Astrocyte of the spinal cord (primary cell): ENCODE data around the gene EHBP1.

ENCODE experiments used
- DNase-seq: peaks from one replicate; pipeline ENCODE4 v3.0.0; 2011; ENCODE audit warnings: low read depth, low spot score
- H3K4me3 ChIP-seq: 2 replicates; pipeline ENCODE4 v1.5.1; 2011; ENCODE audit warnings: low read depth, mild to moderate bottlenecking, low read length, moderate library complexity
- in situ Hi-C: cut with HindIII; loops from 2 replicates; pipeline ENCODE4 v1.10.0; 2017; ENCODE audit warnings: low sequenced_read_pairs
- TF ChIP-seq, protein P1 (sequence below): IDR thresholded peaks from 2 replicates; pipeline ENCODE4 v1.5.1; 2012; ENCODE audit warnings: low read depth, mild to moderate bottlenecking, low read length, inconsistent platforms

EHBP1 gene

DNA sequence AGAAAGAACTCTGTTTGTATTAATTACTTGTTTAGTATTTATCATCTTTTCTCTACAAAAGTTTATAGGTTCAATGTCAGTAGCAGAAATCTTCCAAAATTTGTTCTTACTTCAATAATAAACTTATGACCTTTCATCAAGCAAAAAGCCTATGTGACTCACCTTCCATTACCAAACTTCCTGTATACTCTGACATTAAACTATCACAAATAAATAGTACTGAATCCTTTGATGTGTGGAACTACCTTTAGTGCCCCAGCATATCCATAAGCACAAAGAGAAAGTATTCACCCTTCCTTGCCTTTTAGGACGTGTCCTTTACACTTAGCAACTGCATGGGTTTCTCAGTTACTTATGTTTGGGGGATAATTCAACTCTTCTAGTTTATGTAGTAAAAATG, 166.0 kb downstream of the EHBP1 start:
- in situ Hi-C loops, result no loop called here
- DNase-seq, result no peak
- TF ChIP-seq, protein P1, sequence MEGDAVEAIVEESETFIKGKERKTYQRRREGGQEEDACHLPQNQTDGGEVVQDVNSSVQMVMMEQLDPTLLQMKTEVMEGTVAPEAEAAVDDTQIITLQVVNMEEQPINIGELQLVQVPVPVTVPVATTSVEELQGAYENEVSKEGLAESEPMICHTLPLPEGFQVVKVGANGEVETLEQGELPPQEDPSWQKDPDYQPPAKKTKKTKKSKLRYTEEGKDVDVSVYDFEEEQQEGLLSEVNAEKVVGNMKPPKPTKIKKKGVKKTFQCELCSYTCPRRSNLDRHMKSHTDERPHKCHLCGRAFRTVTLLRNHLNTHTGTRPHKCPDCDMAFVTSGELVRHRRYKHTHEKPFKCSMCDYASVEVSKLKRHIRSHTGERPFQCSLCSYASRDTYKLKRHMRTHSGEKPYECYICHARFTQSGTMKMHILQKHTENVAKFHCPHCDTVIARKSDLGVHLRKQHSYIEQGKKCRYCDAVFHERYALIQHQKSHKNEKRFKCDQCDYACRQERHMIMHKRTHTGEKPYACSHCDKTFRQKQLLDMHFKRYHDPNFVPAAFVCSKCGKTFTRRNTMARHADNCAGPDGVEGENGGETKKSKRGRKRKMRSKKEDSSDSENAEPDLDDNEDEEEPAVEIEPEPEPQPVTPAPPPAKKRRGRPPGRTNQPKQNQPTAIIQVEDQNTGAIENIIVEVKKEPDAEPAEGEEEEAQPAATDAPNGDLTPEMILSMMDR, result no peak
- no peak overlapping the region for H3K4me3 ChIP-seq

DNA sequence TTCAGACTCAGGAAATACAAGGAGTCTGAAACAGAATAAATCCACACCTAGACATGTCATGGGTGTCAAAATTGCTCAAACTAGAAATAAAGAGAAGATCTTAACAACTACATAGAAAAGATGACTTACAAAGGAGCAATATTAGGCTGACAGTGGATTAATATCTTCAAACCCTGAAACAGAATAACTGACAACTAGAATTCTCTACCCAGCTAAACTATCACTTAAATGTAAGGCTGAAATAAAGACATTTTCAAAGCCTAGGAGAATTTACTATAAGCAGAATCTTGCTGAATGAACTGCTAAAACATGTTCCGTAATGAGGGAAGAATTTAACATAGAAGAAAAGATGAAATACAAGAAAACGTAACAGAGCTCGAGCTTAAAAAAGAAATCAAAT, 168.1 kb downstream of the EHBP1 start:
- no peak overlapping the region for H3K4me3 ChIP-seq
- no peak for DNase-seq
- TF ChIP-seq, protein P1, result no peak
- in situ Hi-C loops, result no loop called here

DNA sequence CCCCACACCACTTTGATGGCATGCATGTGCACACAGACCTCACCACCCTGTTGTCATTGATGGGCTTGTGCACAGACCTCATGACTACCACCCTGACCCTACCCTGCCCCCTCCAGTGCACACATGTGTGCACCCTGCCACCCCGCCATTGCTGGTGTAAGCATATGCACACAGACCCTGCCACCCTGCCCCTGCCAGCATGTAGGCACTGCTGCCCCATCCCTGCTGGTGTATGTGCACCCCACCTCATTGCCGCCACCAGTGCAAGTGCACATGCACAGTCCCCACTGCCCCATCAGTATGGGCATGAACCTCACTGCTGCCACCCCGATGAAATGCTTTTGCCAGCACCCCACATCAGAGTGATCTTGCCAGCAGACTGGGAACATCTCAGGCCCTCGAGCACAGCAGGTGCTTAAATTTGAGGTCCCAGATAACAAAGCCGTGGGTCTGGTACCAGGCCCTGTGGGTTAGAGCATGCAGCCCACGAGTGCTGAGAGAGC, 169.4 kb downstream of the EHBP1 start:
- no peak overlapping the region for H3K4me3 ChIP-seq
- in situ Hi-C loops, result no loop called here
- TF ChIP-seq, protein P1, result no peak
- DNase-seq, result no peak

DNA sequence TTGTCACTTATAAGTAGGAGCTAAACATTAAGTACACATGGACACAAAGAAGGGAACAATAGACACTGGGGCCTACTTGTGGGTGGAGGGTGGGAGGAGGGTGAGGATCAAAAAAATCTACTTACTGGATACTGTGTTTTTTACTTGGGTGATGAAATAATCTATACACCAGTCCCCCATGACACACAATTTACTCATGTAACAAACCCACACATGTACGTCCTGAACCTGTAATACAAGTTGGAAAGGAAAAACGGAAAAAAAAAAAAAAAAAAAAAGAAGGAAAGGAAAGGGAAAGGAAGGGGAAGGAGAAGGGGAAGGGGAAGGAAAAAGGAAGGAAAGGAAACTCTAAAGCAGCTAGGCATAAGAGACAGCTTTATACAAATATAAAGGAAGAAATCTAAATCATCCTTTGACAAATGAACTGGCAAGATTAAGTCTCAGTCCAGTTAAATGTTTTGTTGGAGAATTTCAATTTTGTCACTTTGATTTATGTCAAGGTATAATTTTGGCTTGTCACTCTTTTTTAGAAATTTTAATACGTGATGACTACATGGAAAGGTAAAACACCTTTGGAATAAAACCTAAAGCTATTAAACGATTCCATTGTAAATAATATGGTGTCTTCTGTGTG, 175.8 kb downstream of the EHBP1 start:
- TF ChIP-seq, protein P1, result no peak
- no peak overlapping the region for H3K4me3 ChIP-seq
- DNase-seq, result no peak
- in situ Hi-C loops, result no loop called here

DNA sequence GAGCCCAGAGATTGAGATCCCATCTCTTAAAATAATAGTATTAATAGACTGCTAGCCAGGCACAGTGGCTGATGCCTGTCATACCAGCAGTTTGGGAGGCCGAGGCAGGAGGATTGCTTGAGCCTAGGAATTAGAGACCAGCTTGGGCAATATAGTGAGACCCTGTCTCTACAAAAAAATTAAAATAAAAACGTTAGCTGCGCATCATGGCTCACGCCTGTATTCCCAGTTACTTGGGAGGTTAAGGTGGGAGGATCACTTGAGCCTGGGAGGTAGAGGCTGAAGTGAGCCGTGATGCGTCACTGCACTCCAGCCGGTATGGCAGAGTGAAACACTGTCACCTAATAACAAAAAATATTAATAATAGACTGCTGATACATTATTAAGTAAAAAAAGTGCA, 178.1 kb downstream of the EHBP1 start:
- no peak for DNase-seq
- TF ChIP-seq, protein P1, result no peak
- no peak overlapping the region for H3K4me3 ChIP-seq
- in situ Hi-C loops, result no loop called here

DNA sequence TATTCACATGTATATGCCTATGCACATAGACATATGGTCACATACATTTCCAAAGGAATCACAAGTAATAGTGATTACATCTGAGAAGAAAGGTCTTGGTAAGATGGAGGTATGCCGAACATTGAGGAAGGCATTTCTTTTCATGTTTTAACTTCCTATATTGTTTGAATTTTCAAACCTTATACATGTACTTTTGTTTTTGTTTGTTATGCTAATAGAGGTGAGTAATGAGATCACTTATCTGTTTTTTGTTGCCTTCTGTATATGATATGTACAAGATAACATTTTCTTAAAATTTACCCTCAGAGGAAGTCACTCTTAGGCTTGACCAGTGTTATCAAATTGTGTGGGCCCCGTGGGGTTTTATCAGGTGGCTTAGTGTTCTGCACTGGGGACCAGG, 178.6 kb downstream of the EHBP1 start:
- no peak overlapping the region for H3K4me3 ChIP-seq
- TF ChIP-seq, protein P1, result no peak
- in situ Hi-C loops, result no loop called here
- no peak for DNase-seq
